KBM-7 (cell line): Measurements from ENCODE around the gene SPAG16.

ENCODE experiments used
- DNase-seq: peaks from one replicate; pipeline ENCODE4 v3.0.0-alpha.2; 2015
- in situ Hi-C: fragments of 300-500 bp; cut with MboI; formaldehyde crosslinking; loops from 2 replicates; pipeline ENCODE4 v1.14.3; 2020; ENCODE audit warnings: low sequenced_read_pairs, low pct_unique_long_range_greater_than_20kb, mixed read lengths

Gene SPAG16

GRCh38 chr2:214451516-214452275 is 1167.4 kb downstream of the SPAG16 start:
- in situ Hi-C loops: no loop called here

More at GRCh38 chr2:214451516-214452275, 1167.4 kb downstream of the SPAG16 start:
- no peak for DNase-seq
